IMR-90 (cell line): Measurements from ENCODE around the gene ABHD17B. TPM values are rescaled to one million over a fixed set of nuclear protein-coding genes. Genes with fewer than 3 reads are reported as not detected.
A peak's percentile ranks its signal among the peaks of the same experiment; 100 is the strongest.

ENCODE experiments used
- ATAC-seq: fragments of 200-7000 bp; cut with Tn5 transposase; 2 replicates; pipeline ENCODE4 v1.9.1; 2020; ENCODE audit warnings: low read depth, mild to moderate bottlenecking, moderate library complexity
- BruUV-seq: library from RNA; stranded (reverse); fragments of 400-500 nt; replicated peaks from 2 replicates; lab custom pipeline; 2021; lab: Mats Ljungman, UMichigan
- CTCF ChIA-PET: fragments of 300-600 bp; formaldehyde crosslinking; extraction: SDS; loops from one replicate; lab custom pipeline; 2021; ENCODE audit warnings: antibody characterized with exemption; lab: Yijun Ruan, JAX
- POLR2A ChIA-PET: fragments of 300-600 bp; sonication (Branson Sonifier 250); formaldehyde crosslinking; loops from one replicate; lab custom pipeline; 2022; ENCODE audit warnings: antibody characterized with exemption; ENCODE audit not compliant: unreplicated experiment; lab: Charles Lee
- DNase-seq: peaks from one replicate; pipeline ENCODE4 v3.0.0; 2013
- H2AFZ ChIP-seq: replicated peaks from 2 replicates; pipeline ENCODE3; 2013; ENCODE audit warnings: low read length, mild to moderate bottlenecking; ENCODE audit not compliant: poor library complexity
- H2AK5ac ChIP-seq: 2 replicates; pipeline ENCODE4 v1.6.1; 2013; ENCODE audit warnings: low read depth, low read length, inconsistent platforms
- H2AK9ac ChIP-seq: replicated peaks from 2 replicates; pipeline ENCODE3; 2013; ENCODE audit warnings: mild to moderate bottlenecking, low read depth, low read length, moderate library complexity; ENCODE audit not compliant: poor library complexity
- H2BK120ac ChIP-seq: 2 replicates; pipeline ENCODE4 v1.6.1; 2013; ENCODE audit warnings: low read depth, low read length, inconsistent platforms
- H2BK15ac ChIP-seq: 3 replicates; pipeline ENCODE4 v1.6.1; 2013; ENCODE audit warnings: low read depth, low read length, inconsistent platforms
- H2BK20ac ChIP-seq: 2 replicates; pipeline ENCODE4 v1.6.1; 2013; ENCODE audit warnings: low read depth, mild to moderate bottlenecking, inconsistent platforms, low read length, moderate library complexity
- H2BK5ac ChIP-seq: 2 replicates; pipeline ENCODE4 v1.6.1; 2013; ENCODE audit warnings: mild to moderate bottlenecking, low read depth, low read length, inconsistent platforms; ENCODE audit not compliant: poor library complexity, severe bottlenecking
- H3K14ac ChIP-seq: replicated peaks from 2 replicates; pipeline ENCODE4 v1.6.1; 2013; ENCODE audit warnings: low read depth, low read length, inconsistent platforms
- H3K18ac ChIP-seq: 2 replicates; pipeline ENCODE4 v1.6.1; 2013; ENCODE audit warnings: low read depth, low read length, control low read depth
- H3K23ac ChIP-seq: 2 replicates; pipeline ENCODE4 v1.6.1; 2013; ENCODE audit warnings: low read depth, low read length, inconsistent platforms
- H3K27ac ChIP-seq: 2 replicates; pipeline ENCODE4 v1.5.1; 2013; ENCODE audit warnings: mild to moderate bottlenecking, control low read depth, low read length; ENCODE audit not compliant: insufficient read depth
- H3K27me3 ChIP-seq: 2 replicates; pipeline ENCODE4 v1.6.1; 2013; ENCODE audit warnings: low read length; ENCODE audit not compliant: control insufficient read depth, insufficient read depth
- H3K36me3 ChIP-seq: 2 replicates; pipeline ENCODE4 v1.6.1; 2013; ENCODE audit warnings: low read length, mixed read lengths; ENCODE audit not compliant: control insufficient read depth, insufficient read depth
- H3K4ac ChIP-seq: 2 replicates; pipeline ENCODE4 v1.6.1; 2013; ENCODE audit warnings: low read depth, low read length, inconsistent platforms
- H3K4me1 ChIP-seq: 2 replicates; pipeline ENCODE4 v1.6.1; 2013; ENCODE audit warnings: low read length, mixed read lengths; ENCODE audit not compliant: control insufficient read depth, insufficient read depth
- H3K4me2 ChIP-seq: 2 replicates; pipeline ENCODE4 v1.6.1; 2013; ENCODE audit warnings: low read depth, mild to moderate bottlenecking, control low read depth, low read length, moderate library complexity
- H3K4me3 ChIP-seq: 2 replicates; pipeline ENCODE4 v1.5.1; 2013; ENCODE audit warnings: low read depth, mild to moderate bottlenecking, control low read depth, low read length, moderate library complexity; ENCODE audit not compliant: insufficient read depth
- H3K56ac ChIP-seq: 2 replicates; pipeline ENCODE4 v1.6.1; 2013; ENCODE audit warnings: low read length, inconsistent platforms; ENCODE audit not compliant: insufficient read depth; ENCODE audit errors: extremely low read depth
- H3K79me1 ChIP-seq, 2 experiments: 2 replicates each; pipeline ENCODE4 v1.6.1; 2013; ENCODE audit warnings: low read length in 2 of 2, inconsistent platforms in 1 of 2, low read depth in 1 of 2
- H3K9ac ChIP-seq: 2 replicates; pipeline ENCODE4 v1.6.1; 2013; ENCODE audit warnings: low read depth, low read length, control low read depth
- H3K9me1 ChIP-seq: 2 replicates; pipeline ENCODE4 v1.6.1; 2013; ENCODE audit warnings: low read length, inconsistent platforms; ENCODE audit not compliant: insufficient read depth
- H3K9me3 ChIP-seq: 2 replicates; pipeline ENCODE4 v1.6.1; 2013; ENCODE audit warnings: low read length; ENCODE audit not compliant: control insufficient read depth, insufficient read depth
- H4K20me1 ChIP-seq: 2 replicates; pipeline ENCODE4 v1.6.1; 2013; ENCODE audit warnings: low read length, inconsistent platforms; ENCODE audit not compliant: insufficient read depth
- H4K5ac ChIP-seq: 2 replicates; pipeline ENCODE4 v1.6.1; 2013; ENCODE audit warnings: mild to moderate bottlenecking, low read depth, low read length, control low read depth
- H4K8ac ChIP-seq, 2 experiments: 2 replicates each; pipeline ENCODE4 v1.6.1; 2013; ENCODE audit warnings: low read depth in 2 of 2, low read length in 2 of 2, control low read depth in 1 of 2, inconsistent platforms in 1 of 2
- H4K91ac ChIP-seq: 2 replicates; pipeline ENCODE4 v1.6.1; 2013; ENCODE audit warnings: low read depth, low read length, inconsistent platforms; ENCODE audit not compliant: insufficient read depth
- CHD1 ChIP-seq: IDR thresholded peaks from 2 replicates; pipeline ENCODE4 v1.6.1; 2012; ENCODE audit warnings: low read depth, low read length, improper control_type of control experiment
- MAFK ChIP-seq: IDR thresholded peaks from 2 replicates; pipeline ENCODE4 v1.6.1; 2012; ENCODE audit warnings: low read depth, low read length, improper control_type of control experiment
- RFX5 ChIP-seq: IDR thresholded peaks from 2 replicates; pipeline ENCODE4 v1.8.0; 2012; ENCODE audit warnings: low read depth, mild to moderate bottlenecking, low read length, moderate library complexity
- WGBS, 2 experiments: methylation state at CpG; one replicate each; pipeline versions ENCODE4 v1.1.5 to v1.1.7; 2013; ENCODE audit warnings: missing lambda C conversion rate in 2 of 2; ENCODE audit not compliant: insufficient read length in 1 of 2; ENCODE audit errors: extremely low coverage in 2 of 2; 5-methylcytosine and 5-hydroxymethylcytosine counted together
- dilution Hi-C: fragments of 300-500 bp; cut with HindIII; formaldehyde crosslinking; loops from one replicate; pipeline ENCODE4 v1.14.3; 2018; ENCODE audit warnings: low sequenced_read_pairs; ENCODE audit not compliant: unreplicated experiment
- in situ Hi-C: fragments of 300-500 bp; cut with MboI; formaldehyde crosslinking; loops from 3 replicates; pipeline ENCODE4 v1.14.3; 2019; ENCODE audit warnings: low sequenced_read_pairs, inconsistent platforms, mixed read lengths
- intact Hi-C: fragments of 100-400 bp; cut with micrococcal nuclease; formaldehyde crosslinking; loops from 2 replicates; pipeline ENCODE4 v1.10.0; 2022
- polyA plus RNA-seq, 3 experiments: library from polyadenylated mRNA; depleted of rRNA; stranded (reverse); fragments of >200 nt; gene quantifications; 2 replicates each; pipeline ENCODE4 v1.2.3, GENCODE V29; 2012; ENCODE audit warnings: low replicate concordance in 1 of 3
- total RNA-seq: library from RNA; depleted of rRNA; stranded (reverse); fragments of >200 nt; gene quantifications from 2 replicates; pipeline ENCODE4 v1.2.3, GENCODE V29; 2012
- TF ChIP-seq, protein P1 (sequence below): fragments of 150-350 bp; IDR thresholded peaks from 2 replicates; pipeline ENCODE4 v1.6.1; 2017; ENCODE audit warnings: mild to moderate bottlenecking, antibody characterized with exemption, low read length, low read depth

The ABHD17B gene
- total and polyA plus RNA-seq, 2 of the 4 experiments (the other 2 are of a cell fraction), result 7.5 to 16.8 TPM

- no peak overlapping the region for H2BK15ac ChIP-seq
- H3K9me1 ChIP-seq, result no peaks in the 10 kb centered on the region; the same call in 1 of the 2 replicates
- no peak overlapping the region for H4K8ac ChIP-seq
- no peak overlapping the region for H2AK5ac ChIP-seq
- H3K4ac ChIP-seq, result no peak overlapping the region
- dilution Hi-C loops (no loop called here), in situ Hi-C loops (no loop called here), intact Hi-C loops (loop anchor here (5.0 kb wide), 1 partner anchor 46 kb away; no protein-coding TSS in a partner anchor)
- no peak overlapping the region for H2AK9ac ChIP-seq
- no peak overlapping the region; the same call in 1 of the 2 replicates for H4K5ac ChIP-seq
- H3K18ac ChIP-seq, result no peak overlapping the region
- H3K9ac ChIP-seq, result no peak overlapping the region
- H3K27me3 ChIP-seq, result no peaks in the 10 kb centered on the region
- ATAC-seq (peak; percentile 75), DNase-seq (peak; percentile 60)
- H2BK120ac ChIP-seq, result no peak overlapping the region
- ChIA-PET CTCF (no interaction called here), POLR2A (no interaction called here)
- WGBS, 2 experiments, result no CpG with 5 or more reads among the region's 2 CpGs
- TF ChIP-seq RFX5 (no peak), MAFK (peak; percentile 76), CHD1 (no peak)
- TF ChIP-seq, protein P1, sequence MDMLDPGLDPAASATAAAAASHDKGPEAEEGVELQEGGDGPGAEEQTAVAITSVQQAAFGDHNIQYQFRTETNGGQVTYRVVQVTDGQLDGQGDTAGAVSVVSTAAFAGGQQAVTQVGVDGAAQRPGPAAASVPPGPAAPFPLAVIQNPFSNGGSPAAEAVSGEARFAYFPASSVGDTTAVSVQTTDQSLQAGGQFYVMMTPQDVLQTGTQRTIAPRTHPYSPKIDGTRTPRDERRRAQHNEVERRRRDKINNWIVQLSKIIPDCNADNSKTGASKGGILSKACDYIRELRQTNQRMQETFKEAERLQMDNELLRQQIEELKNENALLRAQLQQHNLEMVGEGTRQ, result no peak
- no peak overlapping the region for H3K23ac ChIP-seq
- peak overlapping the region; percentile 70 for H2BK5ac ChIP-seq
- H3K56ac ChIP-seq, result no peak overlapping the region
- BruUV-seq, result no TSS peak
- peaks cover 5% of the 10 kb centered on the region; the same call in 1 of the 2 replicates for H3K4me1 ChIP-seq
- no peaks in the 10 kb centered on the region for H3K36me3 ChIP-seq
- H3K4me3 ChIP-seq, result no peak overlapping the region
- no peak overlapping the region for H2BK20ac ChIP-seq
- no peak overlapping the region for H3K27ac ChIP-seq
- peak overlapping the region; percentile 20; the same call in 1 of the 2 replicates for H3K4me2 ChIP-seq
- no peak overlapping the region for H3K14ac ChIP-seq
- H4K91ac ChIP-seq, result no peak overlapping the region
- peaks cover 12 to 25% of the 10 kb centered on the region in 2 experiments for H3K79me1 ChIP-seq
- H2AFZ ChIP-seq, result no peak overlapping the region
- H3K9me3 ChIP-seq, result no peaks in the 10 kb centered on the region
- H4K20me1 ChIP-seq, result no peaks in the 10 kb centered on the region
Measured at GRCh38 chr9:71941060-71941568, 30.1 kb upstream of the ABHD17B start.
